ENCODE measurements around the gene PPP6R3. TPM values are rescaled to one million over a fixed set of nuclear protein-coding genes. Genes with fewer than 3 reads are reported as not detected.

The PPP6R3 gene
- total and polyA plus RNA-seq, 2 of the 8 experiments (the other 6 are each of a cell fraction or from before 2014, with no cell fraction given): 44.6 to 150 TPM

GRCh38 chr11:68444566-68444965 is 16.0 kb upstream of the PPP6R3 start:
- no peaks in the 10 kb centered on the region for H3K23me2 ChIP-seq (ENCODE audit: low read depth, low read length)
- no peak overlapping the region for H2BK15ac ChIP-seq (ENCODE audit: low read length)
- H2BK20ac ChIP-seq (ENCODE audit: low read length): no peak overlapping the region
- H3K18ac ChIP-seq (ENCODE audit: extremely low read depth, low read length): no peak overlapping the region
- no peaks in the 10 kb centered on the region for H3K79me2 ChIP-seq (ENCODE audit: control insufficient read depth in 1 of 2, insufficient read depth in 2 of 2, low read length in 2 of 2)
- no peak overlapping the region for H2BK120ac ChIP-seq (replicated peaks; ENCODE audit: low read depth, low read length)
- no peaks in the 10 kb centered on the region for H3K79me1 ChIP-seq (ENCODE audit: low read depth, low read length)
- no peak overlapping the region for H3K4ac ChIP-seq (replicated peaks; ENCODE audit: insufficient read length, low read depth, low read length)
- H3K27ac ChIP-seq (ENCODE audit: low read depth, low read length): no peak overlapping the region
- no peak overlapping the region for H4K8ac ChIP-seq (ENCODE audit: extremely low read depth, insufficient read depth, low read length)
- H4K91ac ChIP-seq (replicated peaks; ENCODE audit: insufficient read length, low read length): no peak overlapping the region
- H3K14ac ChIP-seq (ENCODE audit: insufficient read length): no peak overlapping the region
- H3K4me2 ChIP-seq (ENCODE audit: insufficient read depth in 1 of 2, low read depth in 2 of 2, low read length in 2 of 2): no peak overlapping the region
- H2AK5ac ChIP-seq (ENCODE audit: low read depth, low read length): no peak overlapping the region
- H2BK12ac ChIP-seq (ENCODE audit: low read depth, low read length): no peak overlapping the region
- no peak overlapping the region for H3K56ac ChIP-seq (replicated peaks; ENCODE audit: insufficient read length, low read depth, low read length)
- H3K4me3 ChIP-seq (ENCODE audit: extremely low read depth in 1 of 4, insufficient read depth in 2 of 4, low read depth in 3 of 4, low read length in 4 of 4): no peak overlapping the region
- peaks cover 3 to 17% (median 8%) of the 10 kb centered on the region in 4 experiments for H3K4me1 ChIP-seq (replicated peaks in 1 of 4; ENCODE audit: control insufficient read depth in 3 of 4, insufficient read depth in 4 of 4, low read length in 3 of 4)
- FAIRE-seq (no peak), DNase-seq (ENCODE audit: low read depth in 1 of 2, low spot score in 2 of 2) (no peak)
- peaks cover 0 to 1% of the 10 kb centered on the region in 2 experiments for H4K20me1 ChIP-seq (replicated peaks in 1 of 2; ENCODE audit: control insufficient read depth in 1 of 2, insufficient read depth in 2 of 2, low read length in 2 of 2)
- ChIA-PET CTCF (ENCODE audit: partially characterized antibody) (no interaction called here), POLR2A (ENCODE audit: partially characterized antibody) (no interaction called here)
- H3K23ac ChIP-seq (ENCODE audit: insufficient read length): no peak overlapping the region
- H2AFZ ChIP-seq (ENCODE audit: low read length): no peak overlapping the region
- no peaks in the 10 kb centered on the region for H3K9me3 ChIP-seq (ENCODE audit: insufficient read depth in 2 of 2, low read depth in 1 of 2, low read length in 1 of 2)
- H3K36me3 ChIP-seq (ENCODE audit: control insufficient read depth in 2 of 4, insufficient read depth in 4 of 4, low read length in 3 of 4): peaks cover 0 to 3% (median 0%) of the 10 kb centered on the region in 4 experiments; a peak in 3 of 8 replicates
- H3K9ac ChIP-seq (replicated peaks in 1 of 4; ENCODE audit: extremely low read depth in 1 of 4, low read depth in 3 of 4, low read length in 3 of 4): no peak overlapping the region
- no peaks in the 10 kb centered on the region for H3K27me3 ChIP-seq (replicated peaks in 1 of 4; ENCODE audit: control insufficient read depth in 3 of 4, extremely low read depth in 1 of 4, insufficient read depth in 3 of 4, low read length in 3 of 4)
- 94% methylated on average over 6 of the region's 6 CpGs; no CpG with 5 or more reads in 1 of the 2 experiments for WGBS, 2 experiments (ENCODE audit: extremely low coverage in 1 of 2, insufficient coverage in 1 of 2, insufficient read length in 1 of 2, insufficient replicate concordance in 2 of 2, low coverage in 1 of 2, low lambda C conversion rate in 2 of 2, missing lambda C conversion rate in 1 of 2)
- H2BK5ac ChIP-seq (ENCODE audit: low read depth, low read length): no peak overlapping the region
- no peak overlapping the region for H4K5ac ChIP-seq (ENCODE audit: insufficient read length, low read depth, low read length)
- TF ChIP-seq POLR2AphosphoS5 (IDR thresholded peaks at IDR 0.05; ENCODE audit: low read depth, low read length) (no peak), NRF1 (IDR thresholded peaks at IDR 0.05; ENCODE audit: low read depth, low read length) (no peak), SUZ12 (IDR thresholded peaks at IDR 0.05; ENCODE audit: low read length) (no peak), CEBPB (IDR thresholded peaks at IDR 0.05; ENCODE audit: low read depth, low read length) (no peak), NANOG (IDR thresholded peaks at IDR 0.05; ENCODE audit: insufficient read depth, low read depth, low read length, poor library complexity, severe bottlenecking) (no peak), CREB1 (IDR thresholded peaks at IDR 0.05) (no peak), BCL11A (IDR thresholded peaks at IDR 0.05; ENCODE audit: low read depth in 2 of 2, low read length in 2 of 2) (no peak), CBX8 (IDR thresholded peaks at IDR 0.05; ENCODE audit: borderline replicate concordance, low read depth, low read length) (no peak), YY1 (IDR thresholded peaks at IDR 0.05; ENCODE audit: low read depth, low read length) (no peak), MAX (IDR thresholded peaks at IDR 0.05) (no peak), TEAD4 (IDR thresholded peaks at IDR 0.05; ENCODE audit: low read depth, low read length) (no peak), RXRA (IDR thresholded peaks at IDR 0.05; ENCODE audit: insufficient read depth, low read depth, low read length) (no peak), RFX5 (IDR thresholded peaks at IDR 0.05; ENCODE audit: borderline replicate concordance, low read depth, low read length) (no peak), TAF7 (optimal IDR thresholded peaks at IDR 0.05; ENCODE audit: borderline replicate concordance, low read depth, low read length) (no peak), KDM4A (IDR thresholded peaks at IDR 0.05; ENCODE audit: low read depth, low read length, severe bottlenecking) (no peak), SP1 (IDR thresholded peaks at IDR 0.05; ENCODE audit: low read depth, low read length) (no peak)
